Stomach smooth muscle (tissue), 2 donors: ENCODE results near the gene KLF1.
"Not testable (repeated sequence)": the region's sequence is repeated elsewhere in the genome, so short reads cannot be mapped to it uniquely, and the experiment has no call there.

Experiments
- H3K27ac ChIP-seq: one replicate; pipeline ENCODE4 v1.7.0; 2013; ENCODE audit warnings: mild to moderate bottlenecking, low read length, inconsistent platforms
- H3K27me3 ChIP-seq, 2 donors: one replicate each; pipeline ENCODE4 v1.7.0; 2013; ENCODE audit warnings: low read length in 2 of 2; ENCODE audit not compliant: insufficient read depth in 2 of 2, control insufficient read depth in 1 of 2
- H3K36me3 ChIP-seq, 2 donors: one replicate each; pipeline ENCODE4 v1.7.0; 2013; ENCODE audit warnings: low read length in 2 of 2; ENCODE audit not compliant: control insufficient read depth in 2 of 2, insufficient read depth in 2 of 2
- H3K4me1 ChIP-seq: one replicate; pipeline ENCODE4 v1.7.0; 2013; ENCODE audit warnings: low read length; ENCODE audit not compliant: control insufficient read depth, insufficient read depth
- H3K4me3 ChIP-seq, 2 donors: one replicate each; pipeline ENCODE4 v1.7.0; 2013; ENCODE audit warnings: low read length in 2 of 2
- H3K9ac ChIP-seq, 2 donors: one replicate each; pipeline ENCODE4 v1.7.0; 2013; ENCODE audit warnings: low read length in 2 of 2, mild to moderate bottlenecking in 1 of 2
- H3K9me3 ChIP-seq, 2 donors: one replicate each; pipeline ENCODE4 v1.7.0; 2013; ENCODE audit warnings: low read length in 2 of 2; ENCODE audit not compliant: control insufficient read depth in 2 of 2
- donor health status: healthy.
- donor health status: Pancreatic carcinoma.

The KLF1 gene

GRCh38 chr19:12866416-12867119 lies 20.4 kb downstream of the KLF1 start:
- H3K9me3 ChIP-seq, result no peaks in the 10 kb centered on the region
- peaks cover 8 to 15% of the 10 kb centered on the region in 2 donors for H3K27me3 ChIP-seq
- H3K9ac ChIP-seq, result no peak overlapping the region
- H3K4me3 ChIP-seq, result no peak overlapping the region
- H3K36me3 ChIP-seq, result no peaks in the 10 kb centered on the region
- H3K27ac ChIP-seq, result no peak overlapping the region
- H3K4me1 ChIP-seq, result peaks cover 11% of the 10 kb centered on the region

DNA sequence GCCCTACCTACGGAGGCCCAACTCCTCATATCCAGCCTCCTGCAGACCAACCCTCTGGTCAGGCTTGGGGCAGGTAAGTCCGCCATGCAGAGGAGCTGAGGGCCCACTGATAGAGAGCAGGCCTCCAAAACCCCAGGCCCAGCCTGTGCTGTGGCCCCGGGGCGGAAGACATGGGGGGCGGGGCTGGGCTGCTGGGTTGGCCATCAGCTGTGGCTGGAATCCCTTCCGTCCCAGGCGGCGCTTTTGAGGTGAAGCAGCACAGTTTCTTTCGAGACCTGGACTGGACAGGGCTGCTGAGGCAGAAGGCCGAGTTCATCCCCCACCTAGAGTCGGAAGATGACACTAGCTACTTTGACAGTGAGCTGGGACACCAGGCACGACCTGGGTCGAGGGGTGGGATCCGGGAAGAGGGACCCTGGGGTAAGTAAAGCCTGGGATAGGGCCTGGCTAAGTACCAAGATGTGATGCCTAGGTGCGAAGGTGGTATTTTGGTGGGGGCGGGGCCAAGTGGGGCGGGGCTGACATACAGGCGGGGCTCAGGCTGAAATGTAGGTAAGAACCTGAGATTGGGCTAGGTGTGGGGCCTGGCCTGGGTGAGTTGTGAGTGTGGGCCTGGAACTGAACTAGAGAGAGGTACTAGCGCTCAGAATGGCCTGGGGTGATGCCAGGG lies 21.1 kb downstream of the KLF1 start:
- no peak overlapping the region for H3K9ac ChIP-seq
- H3K36me3 ChIP-seq, result no peaks in the 10 kb centered on the region
- no peak overlapping the region for H3K4me3 ChIP-seq
- peaks cover 8 to 15% of the 10 kb centered on the region in 2 donors for H3K27me3 ChIP-seq
- H3K9me3 ChIP-seq, result no peaks in the 10 kb centered on the region
- no peak overlapping the region for H3K27ac ChIP-seq
- peaks cover 11% of the 10 kb centered on the region for H3K4me1 ChIP-seq

DNA sequence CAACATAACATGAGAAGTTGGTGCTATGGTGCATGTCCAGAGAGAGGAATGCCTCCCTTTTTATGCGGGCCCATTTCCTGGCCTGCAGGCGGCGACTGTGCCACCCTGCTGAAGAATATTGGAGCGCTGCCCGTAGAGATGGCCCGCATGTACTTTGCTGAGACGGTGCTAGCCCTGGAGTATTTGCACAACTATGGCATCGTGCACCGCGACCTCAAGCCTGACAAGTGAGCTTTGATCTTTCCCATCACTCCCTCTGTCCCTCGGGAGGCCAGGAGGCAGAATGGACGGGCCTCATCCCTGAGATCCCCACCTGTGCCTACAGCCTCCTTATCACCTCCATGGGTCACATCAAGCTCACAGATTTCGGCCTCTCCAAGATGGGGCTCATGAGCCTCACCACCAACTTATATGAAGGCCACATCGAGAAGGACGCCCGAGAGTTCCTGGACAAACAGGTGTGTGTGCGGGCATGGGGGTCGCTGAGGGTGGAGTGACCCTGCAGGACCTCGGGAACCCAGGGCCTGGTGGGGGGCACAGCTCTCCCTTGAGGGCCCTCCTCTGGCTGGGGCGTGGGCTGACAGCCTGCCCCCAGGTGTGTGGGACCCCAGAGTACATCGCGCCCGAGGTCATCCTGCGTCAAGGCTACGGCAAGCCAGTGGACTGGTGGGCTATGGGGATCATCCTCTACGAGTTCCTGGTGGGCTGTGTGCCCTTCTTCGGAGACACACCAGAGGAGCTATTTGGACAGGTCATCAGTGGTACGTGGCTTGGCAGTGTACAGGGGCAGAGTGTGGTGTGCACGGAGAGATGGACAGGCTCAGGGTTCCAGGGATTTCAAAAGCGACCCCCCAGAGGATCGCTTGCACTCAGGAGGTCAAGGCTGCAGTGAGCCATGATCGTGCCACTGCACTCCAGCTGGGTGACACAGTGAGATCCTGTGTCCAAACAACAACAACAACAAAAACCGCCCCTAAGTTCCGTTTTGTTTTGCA lies 22.0 kb downstream of the KLF1 start:
- Histone ChIP-seq H3K4me1 (peaks cover 11% of the 10 kb centered on the region), H3K9ac (no peak overlapping the region), H3K4me3 (no peak overlapping the region), H3K27ac (no peak overlapping the region), H3K36me3 (no peaks in the 10 kb centered on the region), H3K9me3 (no peaks in the 10 kb centered on the region), H3K27me3 (peaks cover 8 to 15% of the 10 kb centered on the region in 2 donors)

- Histone ChIP-seq H3K27me3 (peaks cover 8 to 15% of the 10 kb centered on the region in 2 donors), H3K9me3 (no peaks in the 10 kb centered on the region), H3K4me3 (no peak overlapping the region), H3K9ac (no peak overlapping the region), H3K36me3 (no peaks in the 10 kb centered on the region), H3K4me1 (peaks cover 11% of the 10 kb centered on the region), H3K27ac (no peak overlapping the region)
These were observed 22.9 kb downstream of the KLF1 start for GRCh38 chr19:12864143-12864542.

GRCh38 chr19:12859546-12859945 lies 27.5 kb downstream of the KLF1 start:
- Histone ChIP-seq H3K4me3 (no peak overlapping the region), H3K36me3 (no peaks in the 10 kb centered on the region), H3K9ac (no peak overlapping the region), H3K27me3 (peaks cover 0 to 2% of the 10 kb centered on the region in 2 donors), H3K27ac (no peak overlapping the region), H3K9me3 (no peaks in the 10 kb centered on the region), H3K4me1 (no peaks in the 10 kb centered on the region)

DNA sequence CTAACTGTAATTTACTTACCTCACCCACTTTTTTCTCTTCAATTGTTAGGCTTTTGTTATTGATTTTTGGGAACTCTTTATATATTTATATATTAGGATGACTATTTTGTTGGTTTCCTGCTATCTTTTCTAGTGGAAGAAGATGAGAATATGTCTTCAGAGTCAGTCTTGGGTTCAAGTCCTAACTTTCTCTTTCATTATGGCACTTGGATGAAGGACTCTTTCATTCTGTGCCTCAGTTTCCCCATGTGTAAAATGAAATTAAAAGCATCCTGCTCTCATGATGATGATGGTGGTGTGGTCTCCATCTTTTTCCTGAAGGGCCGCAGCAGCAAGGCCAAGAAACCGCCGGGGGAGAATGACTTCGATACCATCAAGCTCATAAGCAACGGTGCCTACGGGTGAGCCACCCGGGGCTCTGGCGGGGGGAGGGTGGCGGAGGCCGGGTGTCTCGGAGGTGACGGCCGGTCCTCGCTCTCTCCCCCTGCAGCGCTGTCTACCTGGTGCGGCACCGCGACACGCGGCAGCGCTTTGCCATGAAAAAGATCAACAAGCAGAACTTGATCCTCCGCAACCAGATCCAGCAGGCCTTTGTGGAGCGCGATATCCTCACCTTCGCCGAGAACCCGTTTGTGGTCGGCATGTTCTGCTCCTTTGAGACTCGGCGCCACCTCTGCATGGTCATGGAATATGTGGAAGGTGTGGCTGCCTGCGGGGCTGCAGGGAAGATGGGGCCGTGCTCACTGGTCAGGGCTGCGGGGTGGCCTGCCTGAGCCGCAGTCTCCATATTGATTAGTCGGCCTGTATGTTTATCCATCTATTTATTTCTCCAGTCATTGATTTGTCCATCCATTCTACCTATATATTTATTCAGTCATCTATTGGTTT lies 28.7 kb downstream of the KLF1 start:
- H3K9me3 ChIP-seq, result no peaks in the 10 kb centered on the region
- H3K36me3 ChIP-seq, result no peaks in the 10 kb centered on the region
- H3K27ac ChIP-seq, result no peak overlapping the region
- H3K4me3 ChIP-seq, result no peak overlapping the region
- H3K27me3 ChIP-seq, result no peaks in the 10 kb centered on the region
- H3K9ac ChIP-seq, result no peak overlapping the region
- no peaks in the 10 kb centered on the region for H3K4me1 ChIP-seq

- Histone ChIP-seq H3K36me3 (no peaks in the 10 kb centered on the region), H3K9ac (no peak overlapping the region), H3K4me3 (no peak overlapping the region), H3K27me3 (no peaks in the 10 kb centered on the region), H3K27ac (no peak overlapping the region), H3K4me1 (no peaks in the 10 kb centered on the region), H3K9me3 (no peaks in the 10 kb centered on the region)
These were observed 30.3 kb downstream of the KLF1 start for GRCh38 chr19:12856653-12857052.

- peak overlapping the region in 1 of 2 donors; percentile 51 for H3K9ac ChIP-seq
- no peak overlapping the region for H3K27ac ChIP-seq
- peaks cover 19 to 20% of the 10 kb centered on the region in 2 donors for H3K27me3 ChIP-seq
- H3K9me3 ChIP-seq, result no peaks in the 10 kb centered on the region
- peak overlapping the region in 1 of 2 donors; percentile 68 for H3K4me3 ChIP-seq
- no peaks in the 10 kb centered on the region for H3K36me3 ChIP-seq
- H3K4me1 ChIP-seq, result peaks cover 10% of the 10 kb centered on the region
These were observed 39.6 kb downstream of the KLF1 start for GRCh38 chr19:12847159-12848139.

DNA sequence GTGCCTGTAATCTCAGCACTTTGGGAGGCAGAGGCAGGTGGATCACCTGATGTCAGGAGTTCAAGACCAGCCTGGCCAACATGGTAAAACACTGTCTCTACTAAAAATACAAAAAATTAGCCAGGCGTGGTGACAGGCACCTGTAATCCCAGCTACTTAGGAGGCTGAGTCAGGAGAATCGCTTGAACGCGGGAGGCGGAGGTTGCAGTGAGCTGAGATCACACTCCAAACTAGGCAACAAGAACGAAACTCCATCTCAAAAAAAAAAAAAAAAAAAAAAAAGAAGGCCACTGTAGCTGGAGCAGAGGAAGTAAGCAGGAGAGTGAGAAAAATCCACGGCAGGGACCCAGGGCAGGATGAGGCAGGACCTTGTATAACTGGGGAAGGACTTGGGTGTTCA lies 40.4 kb downstream of the KLF1 start:
- not testable (repeated sequence) for H3K27ac ChIP-seq, H3K4me3 ChIP-seq, H3K9me3 ChIP-seq, H3K9ac ChIP-seq, H3K4me1 ChIP-seq, H3K36me3 ChIP-seq
- peaks cover 26% of the 10 kb centered on the region in 2 donors for H3K27me3 ChIP-seq
